Suprapubic skin (tissue), 4 donors: ENCODE measurements around the gene PIGR. TPM values are rescaled to one million over a fixed set of nuclear protein-coding genes. Genes with fewer than 3 reads are reported as not detected.
A peak's percentile ranks its signal among the peaks of the same experiment; 100 is the strongest.

Experiments
- DNase-seq, 2 donors: peaks; one replicate each; pipeline ENCODE4 v3.0.0-alpha.2; 2019; ENCODE audit warnings: low spot score in 2 of 2
- H3K27ac ChIP-seq: fragments of 200-600 bp; sonication (generic); one replicate; pipeline ENCODE4 v1.5.1; 2019
- H3K27me3 ChIP-seq: fragments of 200-600 bp; sonication (generic); one replicate; pipeline ENCODE4 v1.5.1; 2019
- H3K36me3 ChIP-seq: fragments of 200-600 bp; sonication (generic); one replicate; pipeline ENCODE4 v1.5.1; 2019
- H3K4me1 ChIP-seq: fragments of 200-600 bp; sonication (generic); one replicate; pipeline ENCODE4 v1.5.1; 2019
- H3K4me3 ChIP-seq: fragments of 200-600 bp; sonication (generic); one replicate; pipeline ENCODE4 v1.5.1; 2019; ENCODE audit warnings: mild to moderate bottlenecking
- H3K9me3 ChIP-seq: fragments of 200-600 bp; sonication (generic); one replicate; pipeline ENCODE4 v1.5.1; 2019
- EP300 ChIP-seq: sonication (generic); formaldehyde crosslinking; IDR thresholded peaks from one replicate; pipeline ENCODE4 v1.6.1; 2017; ENCODE audit warnings: antibody characterized with exemption
- POLR2A ChIP-seq, 2 donors: fragments of 450-650 bp; IDR thresholded peaks; one replicate each; pipeline ENCODE4 v1.6.1; 2017; ENCODE audit warnings: antibody characterized with exemption in 2 of 2, mild to moderate bottlenecking in 2 of 2, moderate library complexity in 2 of 2
- POLR2AphosphoS5 ChIP-seq, 3 donors: sonication (generic); formaldehyde crosslinking; IDR thresholded peaks; one replicate each; pipeline ENCODE4 v1.6.1; 2017; ENCODE audit warnings: antibody characterized with exemption in 3 of 3
- WGBS: methylation state at CpG from one replicate; pipeline ENCODE4 v1.1.5; 2018; 5-methylcytosine and 5-hydroxymethylcytosine counted together
- total RNA-seq, 4 donors: library from RNA; depleted of rRNA; stranded (reverse); fragments of >200 nt; gene quantifications; one replicate each; pipeline ENCODE4 v1.1.0, GENCODE V29; 2016
- TF ChIP-seq, protein P1 (sequence below), 2 donors: fragments of 200-600 bp in 1 of 2; fragments of 450-650 bp in 1 of 2; sonication (generic) in 1 of 2; IDR thresholded peaks; one replicate each; pipeline ENCODE4 v1.5.1; 2016 to 2019; ENCODE audit warnings: antibody characterized with exemption in 2 of 2, mild to moderate bottlenecking in 1 of 2, moderate library complexity in 1 of 2

PIGR gene
- total RNA-seq, 4 donors from 2014 or later, result 0.49 to 6.4 (median 2.3) TPM

DNA sequence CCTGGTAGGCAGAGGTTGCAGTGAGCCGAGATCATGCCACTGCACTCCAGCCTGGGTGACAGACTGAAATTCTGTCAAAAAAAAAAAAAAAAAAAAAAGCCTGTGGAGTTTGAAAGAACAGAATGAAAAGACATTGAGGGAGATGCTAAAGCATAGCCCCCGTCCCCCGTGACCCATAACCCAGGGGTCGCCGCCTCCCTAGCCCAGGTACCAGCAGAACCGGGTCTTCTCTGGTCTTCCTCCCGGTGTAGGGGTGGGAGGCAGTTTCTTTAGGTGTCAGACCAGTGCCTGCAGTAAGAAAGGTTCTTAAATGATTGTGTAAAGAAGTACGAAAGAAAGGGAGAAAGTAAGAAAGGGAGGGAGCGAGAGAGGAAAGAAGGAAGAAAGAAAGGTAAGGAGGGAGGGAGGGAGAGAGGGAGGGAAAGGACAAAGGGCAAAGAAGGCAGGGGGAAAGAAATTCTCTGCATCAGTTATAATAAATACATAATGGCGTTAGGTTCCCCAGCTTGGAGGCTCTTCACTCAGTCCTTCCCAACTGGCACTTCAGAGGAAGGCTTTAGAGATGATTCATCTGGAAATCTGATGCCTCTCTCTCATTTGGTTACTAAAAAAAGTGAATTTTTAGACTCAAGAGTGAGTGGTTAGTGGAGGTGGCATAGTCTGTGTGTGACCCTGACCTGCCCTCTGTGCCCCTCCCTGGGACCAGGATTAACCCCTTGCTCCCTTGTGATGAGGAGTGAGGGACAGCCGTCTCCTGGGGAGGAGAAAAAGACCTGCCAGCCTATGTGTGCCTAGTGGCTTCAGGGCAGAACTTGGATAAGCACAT lies 48.0 kb downstream of the PIGR start:
- H3K36me3 ChIP-seq, result no peaks in the 10 kb centered on the region
- H3K27me3 ChIP-seq, result peaks cover 10% of the 10 kb centered on the region
- no peak overlapping the region for H3K27ac ChIP-seq
- DNase-seq, result no peak
- no peak overlapping the region for H3K4me3 ChIP-seq
- TF ChIP-seq, protein P1, sequence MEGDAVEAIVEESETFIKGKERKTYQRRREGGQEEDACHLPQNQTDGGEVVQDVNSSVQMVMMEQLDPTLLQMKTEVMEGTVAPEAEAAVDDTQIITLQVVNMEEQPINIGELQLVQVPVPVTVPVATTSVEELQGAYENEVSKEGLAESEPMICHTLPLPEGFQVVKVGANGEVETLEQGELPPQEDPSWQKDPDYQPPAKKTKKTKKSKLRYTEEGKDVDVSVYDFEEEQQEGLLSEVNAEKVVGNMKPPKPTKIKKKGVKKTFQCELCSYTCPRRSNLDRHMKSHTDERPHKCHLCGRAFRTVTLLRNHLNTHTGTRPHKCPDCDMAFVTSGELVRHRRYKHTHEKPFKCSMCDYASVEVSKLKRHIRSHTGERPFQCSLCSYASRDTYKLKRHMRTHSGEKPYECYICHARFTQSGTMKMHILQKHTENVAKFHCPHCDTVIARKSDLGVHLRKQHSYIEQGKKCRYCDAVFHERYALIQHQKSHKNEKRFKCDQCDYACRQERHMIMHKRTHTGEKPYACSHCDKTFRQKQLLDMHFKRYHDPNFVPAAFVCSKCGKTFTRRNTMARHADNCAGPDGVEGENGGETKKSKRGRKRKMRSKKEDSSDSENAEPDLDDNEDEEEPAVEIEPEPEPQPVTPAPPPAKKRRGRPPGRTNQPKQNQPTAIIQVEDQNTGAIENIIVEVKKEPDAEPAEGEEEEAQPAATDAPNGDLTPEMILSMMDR (IDR thresholded peaks at IDR 0.05), result no peak
- no peak for TF ChIP-seq POLR2A (IDR thresholded peaks at IDR 0.05)
- no peak for TF ChIP-seq EP300
- TF ChIP-seq POLR2AphosphoS5 (IDR thresholded peaks at IDR 0.05), result no peak
- 73% methylated on average over 11 of the region's 11 CpGs for WGBS
- H3K4me1 ChIP-seq, result peaks cover 13% of the 10 kb centered on the region
- no peaks in the 10 kb centered on the region for H3K9me3 ChIP-seq

DNA sequence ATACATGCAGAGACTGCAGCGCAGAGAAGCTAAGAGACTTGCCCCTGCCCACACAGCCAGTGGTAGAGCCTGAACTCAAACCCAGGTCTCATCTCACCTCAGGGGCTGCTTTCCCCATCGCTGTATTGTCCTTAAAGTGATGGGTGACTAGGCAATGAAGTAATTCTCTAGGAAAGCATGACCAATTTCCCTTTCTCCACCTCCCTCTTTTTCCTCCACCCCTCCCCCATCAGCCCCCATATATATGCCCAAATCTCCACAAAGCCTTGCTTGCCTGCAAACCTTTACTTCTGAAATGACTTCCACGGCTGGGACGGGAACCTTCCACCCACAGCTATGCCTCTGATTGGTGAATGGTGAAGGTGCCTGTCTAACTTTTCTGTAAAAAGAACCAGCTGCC lies 49.1 kb downstream of the PIGR start, which contains the start of gene IL24:
TSS of gene IL24 (plus strand) at position 269 of the 400 bp plus-strand sequence. CDS start 390 bp downstream, outside the sequence.
- 77% methylated on average over 4 of the region's 4 CpGs for WGBS
- no peak for TF ChIP-seq POLR2A (IDR thresholded peaks at IDR 0.05)
- TF ChIP-seq, protein P1 (IDR thresholded peaks at IDR 0.05), result no peak
- no peak for TF ChIP-seq EP300
- no peak for TF ChIP-seq POLR2AphosphoS5 (IDR thresholded peaks at IDR 0.05)
- no peaks in the 10 kb centered on the region for H3K9me3 ChIP-seq
- H3K4me1 ChIP-seq, result peaks cover 13% of the 10 kb centered on the region
- peaks cover 10% of the 10 kb centered on the region for H3K27me3 ChIP-seq
- no peak within 1 kb of the TSS for H3K27ac ChIP-seq
- H3K4me3 ChIP-seq, result no peak within 1 kb of the TSS
- no peaks in the 10 kb centered on the region for H3K36me3 ChIP-seq
- DNase-seq, result peak in 1 of 2 donors; percentile 55

DNA sequence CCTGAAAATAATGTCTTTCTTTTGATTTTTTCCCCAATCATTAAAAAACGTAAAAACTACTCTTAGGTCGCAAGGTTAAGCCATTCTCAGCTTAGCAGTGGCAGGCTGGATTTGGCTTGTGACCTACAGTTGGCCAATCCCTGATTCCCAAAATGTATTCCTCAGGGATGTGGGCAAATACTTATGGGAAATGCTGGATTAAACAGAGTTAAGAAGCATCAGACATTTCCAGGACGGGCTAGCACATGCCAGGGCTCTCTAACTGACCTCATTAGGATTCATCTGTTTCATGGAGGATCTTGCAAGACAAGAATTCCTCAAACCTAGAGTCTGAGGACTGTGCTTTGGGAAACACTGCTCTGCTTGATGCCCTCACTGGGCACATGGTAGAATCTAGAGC lies 50.0 kb downstream of the PIGR start:
- 56% methylated on average over 3 of the region's 3 CpGs for WGBS
- peaks cover 13% of the 10 kb centered on the region for H3K4me1 ChIP-seq
- DNase-seq, result no peak
- no peaks in the 10 kb centered on the region for H3K9me3 ChIP-seq
- no peaks in the 10 kb centered on the region for H3K36me3 ChIP-seq
- TF ChIP-seq POLR2A (IDR thresholded peaks at IDR 0.05), result no peak
- TF ChIP-seq, protein P1 (IDR thresholded peaks at IDR 0.05), result no peak
- TF ChIP-seq EP300, result no peak
- TF ChIP-seq POLR2AphosphoS5 (IDR thresholded peaks at IDR 0.05), result no peak
- no peak overlapping the region for H3K4me3 ChIP-seq
- no peak overlapping the region for H3K27ac ChIP-seq
- H3K27me3 ChIP-seq, result peaks cover 7% of the 10 kb centered on the region

DNA sequence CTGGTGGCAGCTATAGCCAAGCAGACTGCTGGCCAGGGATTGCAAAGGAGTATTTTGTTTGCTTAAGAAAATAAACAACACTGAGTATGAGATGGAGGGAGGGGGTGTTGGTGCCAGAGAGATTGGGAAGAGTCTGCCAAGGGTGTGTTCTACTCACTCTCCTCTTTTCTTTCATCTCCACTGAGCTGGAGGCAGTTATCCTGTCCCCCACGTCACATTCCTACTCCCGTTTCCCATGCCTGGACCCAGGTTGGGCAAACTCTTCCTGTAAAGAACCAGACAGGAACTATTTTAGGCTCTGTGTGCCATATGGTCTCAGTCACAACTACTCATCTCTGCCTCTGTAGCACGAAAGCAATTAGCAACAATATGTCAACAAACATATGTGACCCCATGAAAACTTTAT lies 50.4 kb downstream of the PIGR start:
- peaks cover 4% of the 10 kb centered on the region for H3K27me3 ChIP-seq
- no peak overlapping the region for H3K4me3 ChIP-seq
- no peak for TF ChIP-seq POLR2A (IDR thresholded peaks at IDR 0.05)
- no peak for TF ChIP-seq POLR2AphosphoS5 (IDR thresholded peaks at IDR 0.05)
- TF ChIP-seq, protein P1 (IDR thresholded peaks at IDR 0.05), result no peak
- TF ChIP-seq EP300, result no peak
- no peak for DNase-seq
- WGBS, result 25% methylated on average over 3 of the region's 3 CpGs
- H3K36me3 ChIP-seq, result no peaks in the 10 kb centered on the region
- peaks cover 15% of the 10 kb centered on the region for H3K4me1 ChIP-seq
- no peaks in the 10 kb centered on the region for H3K9me3 ChIP-seq
- no peak overlapping the region for H3K27ac ChIP-seq

DNA sequence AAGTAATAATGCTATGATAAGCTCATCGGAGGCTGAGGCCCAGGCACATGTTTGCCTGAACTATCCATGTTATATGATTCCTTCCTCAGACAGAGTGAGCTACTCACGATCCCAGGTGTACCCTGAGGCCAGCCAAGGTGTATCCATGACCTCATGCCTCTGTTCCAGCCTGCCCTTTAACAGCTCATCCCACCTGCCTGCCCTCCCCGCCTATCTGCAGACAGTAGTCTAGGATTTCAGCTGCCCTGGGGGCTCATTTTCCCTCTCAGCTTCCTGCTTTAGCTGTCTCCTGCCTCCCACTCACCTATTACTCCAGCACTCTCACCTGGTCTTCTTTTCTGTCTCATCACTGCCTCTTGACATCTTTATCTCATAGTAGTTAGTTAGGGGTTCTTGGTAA lies 50.9 kb downstream of the PIGR start:
- H3K27me3 ChIP-seq, result peaks cover 4% of the 10 kb centered on the region
- no peak for DNase-seq
- H3K9me3 ChIP-seq, result no peaks in the 10 kb centered on the region
- WGBS, result 50% methylated on average over 3 of the region's 3 CpGs
- H3K36me3 ChIP-seq, result no peaks in the 10 kb centered on the region
- H3K4me1 ChIP-seq, result peaks cover 20% of the 10 kb centered on the region
- TF ChIP-seq POLR2AphosphoS5 (IDR thresholded peaks at IDR 0.05) (no peak), EP300 (no peak), POLR2A (IDR thresholded peaks at IDR 0.05) (no peak)
- TF ChIP-seq, protein P1 (IDR thresholded peaks at IDR 0.05), result no peak
- no peak overlapping the region for H3K27ac ChIP-seq
- H3K4me3 ChIP-seq, result no peak overlapping the region
